Hepatocyte (in vitro differentiated cells): ENCODE data around the gene AGAP3. TPM values are rescaled to one million over a fixed set of nuclear protein-coding genes. Genes with fewer than 3 reads are reported as not detected.

Source experiments
- DNase-seq: peaks from one replicate; pipeline ENCODE4 v3.0.0-alpha.2; 2016; ENCODE audit warnings: low spot score
- H2AFZ ChIP-seq: fragments of 200-600 bp; sonication (generic); 2 replicates; pipeline ENCODE4 v1.6.0; 2016; ENCODE audit warnings: antibody characterized with exemption, mild to moderate bottlenecking
- H3K27ac ChIP-seq: fragments of 200-600 bp; sonication (generic); 2 replicates; pipeline ENCODE4 v1.5.1; 2016; ENCODE audit warnings: mild to moderate bottlenecking
- H3K27me3 ChIP-seq: fragments of 200-600 bp; sonication (generic); 2 replicates; pipeline ENCODE4 v1.6.1; 2016
- H3K36me3 ChIP-seq: fragments of 200-600 bp; sonication (generic); replicated peaks from 2 replicates; pipeline ENCODE4 v1.5.1; 2016; ENCODE audit warnings: low read depth; ENCODE audit not compliant: insufficient read depth
- H3K4me1 ChIP-seq: fragments of 200-600 bp; sonication (generic); 2 replicates; pipeline ENCODE4 v1.5.1; 2016; ENCODE audit warnings: mild to moderate bottlenecking, moderate library complexity; ENCODE audit not compliant: insufficient read depth
- H3K4me2 ChIP-seq: fragments of 200-600 bp; sonication (generic); 2 replicates; pipeline ENCODE4 v1.6.0; 2016
- H3K4me3 ChIP-seq: fragments of 200-600 bp; sonication (generic); 2 replicates; pipeline ENCODE4 v1.5.1; 2016; ENCODE audit warnings: mild to moderate bottlenecking
- H3K79me2 ChIP-seq: fragments of 200-600 bp; sonication (generic); 2 replicates; pipeline ENCODE4 v1.6.0; 2017; ENCODE audit warnings: mild to moderate bottlenecking
- H3K9me2 ChIP-seq: fragments of 200-600 bp; sonication (generic); replicated peaks from 2 replicates; pipeline ENCODE4 v1.6.0; 2017; ENCODE audit warnings: mild to moderate bottlenecking; ENCODE audit not compliant: insufficient read depth
- H3K9me3 ChIP-seq: fragments of 200-600 bp; sonication (generic); 2 replicates; pipeline ENCODE4 v1.5.1; 2016; ENCODE audit warnings: low read depth, mild to moderate bottlenecking
- H4K20me1 ChIP-seq: fragments of 200-600 bp; sonication (generic); 2 replicates; pipeline ENCODE4 v1.6.0; 2016; ENCODE audit warnings: mild to moderate bottlenecking; ENCODE audit not compliant: insufficient read depth, poor library complexity, severe bottlenecking
- CTCF ChIP-seq: fragments of 200-600 bp; sonication (generic); IDR thresholded peaks from 2 replicates; pipeline ENCODE4 v1.5.1; 2016; ENCODE audit warnings: antibody characterized with exemption, mild to moderate bottlenecking; ENCODE audit not compliant: poor library complexity
- EZH2 ChIP-seq: fragments of 200-600 bp; sonication (generic); IDR thresholded peaks from 2 replicates; pipeline ENCODE4 v1.6.1; 2016; ENCODE audit warnings: antibody characterized with exemption, mild to moderate bottlenecking, borderline replicate concordance
- EZH2phosphoT487 ChIP-seq: fragments of 200-600 bp; sonication (generic); IDR thresholded peaks from one replicate; pipeline ENCODE4 v1.6.1; 2018; ENCODE audit warnings: antibody characterized with exemption, mild to moderate bottlenecking, low read depth, moderate library complexity; ENCODE audit not compliant: unreplicated experiment, severe bottlenecking
- WGBS: methylation state at CpG from one replicate; pipeline ENCODE4 v1.1.6; 2016; ENCODE audit warnings: low lambda C conversion rate; ENCODE audit errors: missing lambda C conversion rate; 5-methylcytosine and 5-hydroxymethylcytosine counted together
- polyA plus RNA-seq: library from polyadenylated mRNA; unstranded; fragments of >200 nt; fragmentation: Nextera tagmentation; extraction: Ambion mirVana; gene quantifications from 2 replicates; pipeline ENCODE4 v1.2.1, GENCODE V29; 2016
- total RNA-seq: library from RNA; depleted of rRNA; stranded (reverse); fragments of >200 nt; gene quantifications from 2 replicates; pipeline ENCODE4 v1.2.3, GENCODE V29; 2014

The AGAP3 gene
- total and polyA plus RNA-seq, 2 experiments from 2014 or later: 44.0 to 56.7 TPM

GRCh38 chr7:151071032-151071866 is 15.0 kb upstream of the AGAP3 start:
- Histone ChIP-seq H3K27ac (no peak overlapping the region), H4K20me1 (peaks cover 2% of the 10 kb centered on the region), H3K4me2 (no peak overlapping the region), H3K79me2 (peaks cover 4% of the 10 kb centered on the region), H3K9me3 (no peaks in the 10 kb centered on the region), H3K9me2 (no peaks in the 10 kb centered on the region), H3K27me3 (no peaks in the 10 kb centered on the region), H3K36me3 (no peaks in the 10 kb centered on the region), H2AFZ (no peak overlapping the region), H3K4me1 (no peaks in the 10 kb centered on the region), H3K4me3 (no peak overlapping the region)
- WGBS: 96% methylated on average over 26 of the region's 39 CpGs
- DNase-seq: no peak
- TF ChIP-seq EZH2 (no peak), CTCF (no peak), EZH2phosphoT487 (no peak)

- WGBS: 94% methylated on average over 17 of the region's 17 CpGs
- H4K20me1 ChIP-seq: no peaks in the 10 kb centered on the region
Observed at GRCh38 chr7:151073990-151074389, 12.3 kb upstream of the AGAP3 start.

GRCh38 chr7:151074817-151075661 is 11.2 kb upstream of the AGAP3 start:
- no peak overlapping the region for H3K4me2 ChIP-seq
- peaks cover 22% of the 10 kb centered on the region for H3K4me1 ChIP-seq
- H3K27ac ChIP-seq: no peak overlapping the region
- H4K20me1 ChIP-seq: no peaks in the 10 kb centered on the region
- WGBS: 94% methylated on average over 26 of the region's 26 CpGs
- DNase-seq: no peak
- H3K9me2 ChIP-seq: no peaks in the 10 kb centered on the region
- H3K27me3 ChIP-seq: no peaks in the 10 kb centered on the region
- H3K9me3 ChIP-seq: no peaks in the 10 kb centered on the region
- no peak overlapping the region for H3K4me3 ChIP-seq
- H2AFZ ChIP-seq: no peak overlapping the region
- TF ChIP-seq EZH2phosphoT487 (no peak), CTCF (no peak), EZH2 (no peak)
- no peaks in the 10 kb centered on the region for H3K36me3 ChIP-seq
- peaks cover 17% of the 10 kb centered on the region for H3K79me2 ChIP-seq

More at GRCh38 chr7:151073990-151074389, 12.3 kb upstream of the AGAP3 start:
- Histone ChIP-seq H3K4me1 (peaks cover 14% of the 10 kb centered on the region), H2AFZ (no peak overlapping the region), H3K36me3 (no peaks in the 10 kb centered on the region), H3K4me2 (no peak overlapping the region), H3K27me3 (no peaks in the 10 kb centered on the region), H3K27ac (no peak overlapping the region), H3K9me2 (no peaks in the 10 kb centered on the region), H3K9me3 (no peaks in the 10 kb centered on the region), H3K4me3 (no peak overlapping the region), H3K79me2 (peaks cover 6% of the 10 kb centered on the region)
- TF ChIP-seq EZH2: no peak
- TF ChIP-seq EZH2phosphoT487: no peak
- TF ChIP-seq CTCF: no peak
- no peak for DNase-seq
